Liver (tissue), 9 donors: ENCODE results near the gene FKBP15. TPM values are rescaled to one million over a fixed set of nuclear protein-coding genes. Genes with fewer than 3 reads are reported as not detected.

Experiments
- DNase-seq: peaks from one replicate; pipeline ENCODE4 v3.0.0-alpha.2; 2017; ENCODE audit warnings: low spot score
- H3K27ac ChIP-seq, 2 donors: one replicate each; pipeline ENCODE4 v1.7.0; 2013; ENCODE audit warnings: inconsistent platforms in 2 of 2, low read length in 2 of 2, control low read depth in 1 of 2, low read depth in 1 of 2, mild to moderate bottlenecking in 1 of 2
- H3K27me3 ChIP-seq, 4 donors: one replicate each; pipeline versions ENCODE4 v1.6.1 to v1.7.0; 2013; ENCODE audit warnings: low read length in 3 of 4, inconsistent platforms in 1 of 4, mild to moderate bottlenecking in 1 of 4, moderate library complexity in 1 of 4; ENCODE audit not compliant: control insufficient read depth in 4 of 4, insufficient read depth in 4 of 4
- H3K36me3 ChIP-seq, 4 donors: one replicate each; pipeline versions ENCODE4 v1.6.1 to v1.7.0; 2013; ENCODE audit warnings: low read length in 3 of 4, mild to moderate bottlenecking in 3 of 4, low read depth in 1 of 4, moderate library complexity in 1 of 4; ENCODE audit not compliant: control insufficient read depth in 4 of 4, insufficient read depth in 3 of 4
- H3K4me1 ChIP-seq, 4 donors: one replicate each; pipeline versions ENCODE4 v1.6.1 to v1.7.0; 2013; ENCODE audit warnings: low read length in 3 of 4, mild to moderate bottlenecking in 3 of 4, moderate library complexity in 1 of 4; ENCODE audit not compliant: control insufficient read depth in 4 of 4, insufficient read depth in 4 of 4
- H3K4me3 ChIP-seq, 3 donors: one replicate each; pipeline versions ENCODE4 v1.6.1 to v1.7.0; 2013; ENCODE audit warnings: low read length in 3 of 3, control low read depth in 1 of 3, low read depth in 1 of 3, mild to moderate bottlenecking in 1 of 3
- H3K9ac ChIP-seq, 2 donors: one replicate each; pipeline ENCODE4 v1.7.0; 2013; ENCODE audit warnings: low read length in 2 of 2, mild to moderate bottlenecking in 2 of 2, moderate library complexity in 2 of 2, control low read depth in 1 of 2, low read depth in 1 of 2
- H3K9me3 ChIP-seq, 4 donors: one replicate each; pipeline versions ENCODE4 v1.6.1 to v1.7.0; 2013; ENCODE audit warnings: low read length in 3 of 4; ENCODE audit not compliant: control insufficient read depth in 4 of 4
- FOXA1 ChIP-seq: IDR thresholded peaks from 2 replicates; pipeline ENCODE4 v1.6.1; 2016; ENCODE audit warnings: antibody characterized with exemption
- HNF4A ChIP-seq, 2 donors: conservative IDR thresholded peaks; 2 replicates each; pipeline ENCODE4 v1.6.1; 2016; ENCODE audit warnings: antibody characterized with exemption in 2 of 2, mild to moderate bottlenecking in 2 of 2
- HNF4G ChIP-seq: IDR thresholded peaks from 2 replicates; pipeline ENCODE4 v1.6.1; 2016; ENCODE audit warnings: antibody characterized with exemption
- JUND ChIP-seq, 2 donors: IDR thresholded peaks; 2 replicates each; pipeline ENCODE4 v1.6.1; 2016; ENCODE audit warnings: antibody characterized with exemption in 2 of 2
- NR2F2 ChIP-seq: IDR thresholded peaks from 2 replicates; pipeline ENCODE4 v1.6.1; 2016; ENCODE audit warnings: antibody characterized with exemption
- RAD21 ChIP-seq, 2 donors: IDR thresholded peaks; 2 replicates each; pipeline ENCODE4 v1.6.1; 2016; ENCODE audit warnings: antibody characterized with exemption in 2 of 2, mild to moderate bottlenecking in 2 of 2
- RXRA ChIP-seq, 2 donors: IDR thresholded peaks; 2 replicates each; pipeline ENCODE4 v1.6.1; 2017 to 2018; ENCODE audit warnings: antibody characterized with exemption in 2 of 2, mild to moderate bottlenecking in 1 of 2
- SP1 ChIP-seq: IDR thresholded peaks from 2 replicates; pipeline ENCODE4 v1.6.1; 2018; ENCODE audit warnings: antibody characterized with exemption, mild to moderate bottlenecking
- TAF1 ChIP-seq: conservative IDR thresholded peaks from 2 replicates; pipeline ENCODE4 v1.6.1; 2016; ENCODE audit warnings: antibody characterized with exemption, mild to moderate bottlenecking
- YY1 ChIP-seq: IDR thresholded peaks from 2 replicates; pipeline ENCODE4 v1.6.1; 2016; ENCODE audit warnings: antibody characterized with exemption, mild to moderate bottlenecking
- WGBS: extraction: QIAGEN DNeasy Blood & Tissue Kit; methylation state at CpG from one replicate; pipeline ENCODE4 v1.1.7; 2013; 5-methylcytosine and 5-hydroxymethylcytosine counted together
- polyA plus RNA-seq, 2 donors: library from polyadenylated mRNA; stranded (reverse) in 1 of 2; unstranded in 1 of 2; fragments of 200-250 nt in 1 of 2; fragments of >200 nt in 1 of 2; fragmentation: Nextera tagmentation in 1 of 2; extraction: Ambion mirVana in 1 of 2; gene quantifications; one replicate each; pipeline versions ENCODE4 v1.2.1 to v1.2.3, GENCODE V29; 2013 to 2015
- total RNA-seq, 2 donors: library from RNA; depleted of rRNA; stranded (reverse); fragments of >200 nt; gene quantifications; one replicate each; pipeline ENCODE4 v1.2.3, GENCODE V29; 2014
- TF ChIP-seq, protein P1 (sequence below): IDR thresholded peaks from 2 replicates; pipeline ENCODE4 v1.6.1; 2016; ENCODE audit warnings: antibody characterized with exemption
- TF ChIP-seq, protein P2 (sequence below): IDR thresholded peaks from 2 replicates; pipeline ENCODE4 v1.6.1; 2016; ENCODE audit warnings: antibody characterized with exemption
- TF ChIP-seq, protein P3 (sequence below): fragments of 150-350 bp; IDR thresholded peaks from 2 replicates; pipeline ENCODE4 v1.5.1; 2017; ENCODE audit warnings: improper control_type of control experiment, low read depth, low read length; ENCODE audit not compliant: missing input control
- TF ChIP-seq, protein P4 (sequence below): IDR thresholded peaks from 2 replicates; pipeline ENCODE4 v1.6.1; 2016; ENCODE audit warnings: antibody characterized with exemption, mild to moderate bottlenecking
- donor health status: healthy.
- donor health status: healthy.
- donor health status: healthy.
- donor health status: healthy.
- donor health status: healthy.

The FKBP15 gene
- total and polyA plus RNA-seq, 4 donors = 6.2 to 18.2 (median 12.9) TPM

DNA sequence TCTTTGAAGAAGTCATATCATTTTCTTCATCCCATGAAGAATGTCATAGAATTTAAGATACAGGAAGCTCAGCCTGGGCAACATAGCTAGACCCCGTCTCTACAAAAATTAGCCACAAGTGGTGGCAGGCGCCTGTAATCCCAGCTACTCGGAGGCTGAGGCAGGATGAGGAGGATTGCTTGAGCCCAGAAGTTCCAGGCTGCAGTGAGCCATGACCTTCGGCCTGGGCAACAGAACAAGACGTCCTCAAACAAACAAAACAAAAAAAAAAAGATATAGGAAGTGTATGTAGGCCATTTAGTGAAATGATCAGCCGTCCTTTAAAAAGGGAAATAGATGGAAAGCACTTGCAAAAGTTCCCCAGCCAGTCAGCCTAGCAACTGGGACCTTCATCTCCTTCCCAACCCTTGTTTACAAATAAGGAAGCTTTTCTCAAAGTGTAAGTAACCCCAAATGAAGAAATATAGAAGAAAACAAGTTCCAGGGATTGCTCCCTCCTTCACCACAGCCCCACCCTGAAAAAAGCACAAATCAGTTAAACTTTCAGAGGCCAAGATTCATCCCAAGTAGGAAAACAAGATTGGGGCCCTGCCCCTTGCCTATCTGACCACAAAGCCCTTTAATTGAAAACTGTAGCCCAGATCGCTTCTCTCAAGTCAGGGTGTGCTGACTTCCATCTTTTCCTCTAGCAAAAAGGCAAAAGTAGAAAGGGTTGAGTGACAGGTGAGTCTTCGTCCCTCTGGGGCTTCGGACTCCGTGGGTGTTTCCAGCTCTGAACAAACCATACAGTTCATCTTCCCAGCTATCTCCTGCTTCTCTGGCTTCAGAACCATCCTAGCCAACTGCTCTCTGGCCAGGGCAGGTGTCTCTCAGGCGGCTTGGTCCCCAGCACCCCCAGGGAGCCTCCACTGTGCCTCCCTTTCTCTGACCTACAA, 69.1 kb downstream of the FKBP15 start:
- H3K27ac ChIP-seq = peak overlapping the region in 1 of 2 donors; percentile 79
- peaks cover 3 to 22% (median 21%) of the 10 kb centered on the region in 4 donors for H3K4me1 ChIP-seq
- H3K4me3 ChIP-seq = peak overlapping the region; percentile 83 to 94 (median 92)
- peak; percentile 12 for DNase-seq
- H3K9ac ChIP-seq = peak overlapping the region in 1 of 2 donors; percentile 82
- no peaks in the 10 kb centered on the region for H3K9me3 ChIP-seq
- no peaks in the 10 kb centered on the region for H3K36me3 ChIP-seq
- WGBS = 52% methylated on average over 11 of the region's 11 CpGs
- TF ChIP-seq YY1 (peak; percentile 17), SP1 (peak; percentile 45), RXRA (IDR thresholded peaks at IDR 0.05) (peak in 1 of 2 donors; percentile 15), NR2F2 (peak; percentile 80), HNF4A (conservative IDR thresholded peaks at IDR 0.05) (peak in 1 of 2 donors; percentile 38), FOXA1 (no peak)
- no peaks in the 10 kb centered on the region for H3K27me3 ChIP-seq

DNA sequence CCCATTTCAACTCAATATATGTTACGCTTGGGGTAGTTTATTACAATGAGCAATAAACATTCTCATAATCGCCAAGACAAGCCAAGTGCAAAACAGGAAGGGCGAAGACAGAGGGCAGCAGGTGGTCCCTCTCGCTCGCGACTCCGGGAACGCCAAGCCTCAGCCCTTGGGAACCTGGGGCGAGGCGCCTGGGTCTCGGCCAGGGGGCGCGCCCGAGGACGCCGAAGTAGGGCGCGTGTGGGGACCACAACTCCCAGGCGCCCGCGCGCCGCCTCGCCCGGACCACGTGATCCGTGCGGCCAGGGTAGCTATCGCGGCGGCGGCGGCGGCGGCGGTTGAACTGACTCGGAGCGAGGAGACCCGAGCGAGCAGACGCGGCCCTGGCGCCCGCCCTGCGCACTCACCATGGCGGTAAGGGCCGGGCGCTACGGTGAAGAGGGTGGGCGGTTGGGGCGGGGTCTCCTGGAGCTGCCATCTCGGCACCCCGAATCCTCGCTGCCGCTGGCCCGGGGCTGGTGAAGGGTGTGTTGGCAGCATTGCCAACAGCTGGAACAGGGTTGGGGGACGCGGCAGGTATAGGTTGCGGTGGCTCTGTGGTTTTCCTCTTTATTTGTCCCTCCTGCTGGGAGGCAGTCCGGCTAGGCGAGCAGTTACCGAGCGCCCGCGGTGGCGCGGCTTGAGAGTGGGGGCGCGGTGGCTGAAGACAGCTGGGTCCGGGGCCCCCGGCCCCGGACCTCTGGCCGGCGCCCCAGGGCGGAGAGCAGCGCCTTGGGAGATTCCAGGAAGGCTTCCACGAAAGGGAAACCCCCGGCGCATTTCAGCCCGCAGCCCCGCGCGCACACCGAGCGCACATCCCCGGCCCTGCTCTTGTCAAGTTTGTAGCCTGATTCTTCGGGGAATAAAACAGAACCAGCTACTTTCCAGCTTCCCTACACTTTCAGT, 70.1 kb downstream of the FKBP15 start, which contains the start of gene SLC31A2:
Gene SLC31A2 (plus strand): TSS at position 338 of the 942 bp plus-strand sequence. CDS start 68 bp downstream, at position 406.
- peaks cover 3 to 22% (median 21%) of the 10 kb centered on the region in 4 donors for H3K4me1 ChIP-seq

More for the DNA sequence above, 70.1 kb downstream of the FKBP15 start, which contains the start of gene SLC31A2:
- TF ChIP-seq, protein P1, sequence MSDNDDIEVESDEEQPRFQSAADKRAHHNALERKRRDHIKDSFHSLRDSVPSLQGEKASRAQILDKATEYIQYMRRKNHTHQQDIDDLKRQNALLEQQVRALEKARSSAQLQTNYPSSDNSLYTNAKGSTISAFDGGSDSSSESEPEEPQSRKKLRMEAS = no peak
- TF ChIP-seq HNF4A (conservative IDR thresholded peaks at IDR 0.05) (no peak), HNF4G (no peak), RAD21 (IDR thresholded peaks at IDR 0.05) (peak in 1 of 2 donors; percentile 41), TAF1 (peak; percentile 65), JUND (IDR thresholded peaks at IDR 0.05) (no peak), SP1 (no peak), FOXA1 (no peak), NR2F2 (no peak), YY1 (no peak)
- TF ChIP-seq, protein P2, sequence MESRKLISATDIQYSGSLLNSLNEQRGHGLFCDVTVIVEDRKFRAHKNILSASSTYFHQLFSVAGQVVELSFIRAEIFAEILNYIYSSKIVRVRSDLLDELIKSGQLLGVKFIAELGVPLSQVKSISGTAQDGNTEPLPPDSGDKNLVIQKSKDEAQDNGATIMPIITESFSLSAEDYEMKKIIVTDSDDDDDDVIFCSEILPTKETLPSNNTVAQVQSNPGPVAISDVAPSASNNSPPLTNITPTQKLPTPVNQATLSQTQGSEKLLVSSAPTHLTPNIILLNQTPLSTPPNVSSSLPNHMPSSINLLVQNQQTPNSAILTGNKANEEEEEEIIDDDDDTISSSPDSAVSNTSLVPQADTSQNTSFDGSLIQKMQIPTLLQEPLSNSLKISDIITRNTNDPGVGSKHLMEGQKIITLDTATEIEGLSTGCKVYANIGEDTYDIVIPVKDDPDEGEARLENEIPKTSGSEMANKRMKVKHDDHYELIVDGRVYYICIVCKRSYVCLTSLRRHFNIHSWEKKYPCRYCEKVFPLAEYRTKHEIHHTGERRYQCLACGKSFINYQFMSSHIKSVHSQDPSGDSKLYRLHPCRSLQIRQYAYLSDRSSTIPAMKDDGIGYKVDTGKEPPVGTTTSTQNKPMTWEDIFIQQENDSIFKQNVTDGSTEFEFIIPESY = no peak
- TF ChIP-seq, protein P3, sequence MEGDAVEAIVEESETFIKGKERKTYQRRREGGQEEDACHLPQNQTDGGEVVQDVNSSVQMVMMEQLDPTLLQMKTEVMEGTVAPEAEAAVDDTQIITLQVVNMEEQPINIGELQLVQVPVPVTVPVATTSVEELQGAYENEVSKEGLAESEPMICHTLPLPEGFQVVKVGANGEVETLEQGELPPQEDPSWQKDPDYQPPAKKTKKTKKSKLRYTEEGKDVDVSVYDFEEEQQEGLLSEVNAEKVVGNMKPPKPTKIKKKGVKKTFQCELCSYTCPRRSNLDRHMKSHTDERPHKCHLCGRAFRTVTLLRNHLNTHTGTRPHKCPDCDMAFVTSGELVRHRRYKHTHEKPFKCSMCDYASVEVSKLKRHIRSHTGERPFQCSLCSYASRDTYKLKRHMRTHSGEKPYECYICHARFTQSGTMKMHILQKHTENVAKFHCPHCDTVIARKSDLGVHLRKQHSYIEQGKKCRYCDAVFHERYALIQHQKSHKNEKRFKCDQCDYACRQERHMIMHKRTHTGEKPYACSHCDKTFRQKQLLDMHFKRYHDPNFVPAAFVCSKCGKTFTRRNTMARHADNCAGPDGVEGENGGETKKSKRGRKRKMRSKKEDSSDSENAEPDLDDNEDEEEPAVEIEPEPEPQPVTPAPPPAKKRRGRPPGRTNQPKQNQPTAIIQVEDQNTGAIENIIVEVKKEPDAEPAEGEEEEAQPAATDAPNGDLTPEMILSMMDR = peak; percentile 12
- TF ChIP-seq, protein P4, sequence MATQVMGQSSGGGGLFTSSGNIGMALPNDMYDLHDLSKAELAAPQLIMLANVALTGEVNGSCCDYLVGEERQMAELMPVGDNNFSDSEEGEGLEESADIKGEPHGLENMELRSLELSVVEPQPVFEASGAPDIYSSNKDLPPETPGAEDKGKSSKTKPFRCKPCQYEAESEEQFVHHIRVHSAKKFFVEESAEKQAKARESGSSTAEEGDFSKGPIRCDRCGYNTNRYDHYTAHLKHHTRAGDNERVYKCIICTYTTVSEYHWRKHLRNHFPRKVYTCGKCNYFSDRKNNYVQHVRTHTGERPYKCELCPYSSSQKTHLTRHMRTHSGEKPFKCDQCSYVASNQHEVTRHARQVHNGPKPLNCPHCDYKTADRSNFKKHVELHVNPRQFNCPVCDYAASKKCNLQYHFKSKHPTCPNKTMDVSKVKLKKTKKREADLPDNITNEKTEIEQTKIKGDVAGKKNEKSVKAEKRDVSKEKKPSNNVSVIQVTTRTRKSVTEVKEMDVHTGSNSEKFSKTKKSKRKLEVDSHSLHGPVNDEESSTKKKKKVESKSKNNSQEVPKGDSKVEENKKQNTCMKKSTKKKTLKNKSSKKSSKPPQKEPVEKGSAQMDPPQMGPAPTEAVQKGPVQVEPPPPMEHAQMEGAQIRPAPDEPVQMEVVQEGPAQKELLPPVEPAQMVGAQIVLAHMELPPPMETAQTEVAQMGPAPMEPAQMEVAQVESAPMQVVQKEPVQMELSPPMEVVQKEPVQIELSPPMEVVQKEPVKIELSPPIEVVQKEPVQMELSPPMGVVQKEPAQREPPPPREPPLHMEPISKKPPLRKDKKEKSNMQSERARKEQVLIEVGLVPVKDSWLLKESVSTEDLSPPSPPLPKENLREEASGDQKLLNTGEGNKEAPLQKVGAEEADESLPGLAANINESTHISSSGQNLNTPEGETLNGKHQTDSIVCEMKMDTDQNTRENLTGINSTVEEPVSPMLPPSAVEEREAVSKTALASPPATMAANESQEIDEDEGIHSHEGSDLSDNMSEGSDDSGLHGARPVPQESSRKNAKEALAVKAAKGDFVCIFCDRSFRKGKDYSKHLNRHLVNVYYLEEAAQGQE = peak; percentile 36
- Histone ChIP-seq H3K36me3 (no peaks in the 10 kb centered on the region), H3K27ac (peak within 1 kb of the TSS; percentile 76 to 79), H3K9me3 (no peaks in the 10 kb centered on the region), H3K4me3 (peak within 1 kb of the TSS; percentile 83 to 94 (median 92)), H3K27me3 (no peaks in the 10 kb centered on the region), H3K9ac (peak within 1 kb of the TSS; percentile 76 to 82)
- WGBS = 1% methylated on average over 87 of the region's 87 CpGs
- DNase-seq = peak; percentile 82
